ENCODE data around the gene REM1.

REM1 gene

DNA sequence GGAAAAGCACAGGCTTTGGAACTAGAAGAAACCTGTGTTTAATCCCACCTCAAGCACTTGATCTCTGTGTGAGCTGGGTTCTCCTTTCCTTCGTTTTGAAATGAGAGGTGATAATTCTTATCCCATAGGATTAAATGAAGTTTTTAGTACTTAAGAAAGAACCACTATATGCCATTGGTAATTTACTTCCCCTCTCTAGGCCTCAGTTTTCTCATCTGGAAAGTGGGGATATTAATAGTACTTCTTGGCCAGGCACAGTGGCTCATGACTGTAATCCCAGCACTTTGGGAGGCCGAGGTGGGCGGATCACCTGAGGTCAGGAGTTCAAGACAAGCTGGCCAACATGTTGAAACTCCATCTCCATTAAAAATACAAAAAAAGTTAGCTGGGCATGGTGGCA lies 14.1 kb downstream of the REM1 start:
- H3K79me2 ChIP-seq (ENCODE audit: low read length) = no peaks in the 10 kb centered on the region
- DNase-seq = no peak
- H3K4me3 ChIP-seq (ENCODE audit: low read length) = no peak overlapping the region
- no peak overlapping the region for H3K4me2 ChIP-seq (ENCODE audit: low read depth, low read length)
- H3K9me2 ChIP-seq (replicated peaks; ENCODE audit: insufficient read depth, low read length) = no peaks in the 10 kb centered on the region
- no peaks in the 10 kb centered on the region for H4K20me1 ChIP-seq (ENCODE audit: insufficient read depth, low read length)
- no peaks in the 10 kb centered on the region for H3F3A ChIP-seq (ENCODE audit: insufficient read depth, low read length)
- no peaks in the 10 kb centered on the region for H3K36me3 ChIP-seq (replicated peaks; ENCODE audit: insufficient read depth, low read length)
- no peaks in the 10 kb centered on the region for H3K9me3 ChIP-seq (replicated peaks; ENCODE audit: insufficient read depth, low read length)
- no peaks in the 10 kb centered on the region for H3K27me3 ChIP-seq (replicated peaks; ENCODE audit: insufficient read depth, low read length)
- no peaks in the 10 kb centered on the region for H3K4me1 ChIP-seq (ENCODE audit: low read length)
- no peak overlapping the region for H2AFZ ChIP-seq (ENCODE audit: low read length)
- H3K27ac ChIP-seq (ENCODE audit: low read length) = no peak overlapping the region
- TF ChIP-seq EZH2 (optimal IDR thresholded peaks at IDR 0.05; ENCODE audit: low read depth, low read length) (no peak), EZH2phosphoT487 (IDR thresholded peaks at IDR 0.05; ENCODE audit: low read length) (no peak)
- TF ChIP-seq, protein P1, sequence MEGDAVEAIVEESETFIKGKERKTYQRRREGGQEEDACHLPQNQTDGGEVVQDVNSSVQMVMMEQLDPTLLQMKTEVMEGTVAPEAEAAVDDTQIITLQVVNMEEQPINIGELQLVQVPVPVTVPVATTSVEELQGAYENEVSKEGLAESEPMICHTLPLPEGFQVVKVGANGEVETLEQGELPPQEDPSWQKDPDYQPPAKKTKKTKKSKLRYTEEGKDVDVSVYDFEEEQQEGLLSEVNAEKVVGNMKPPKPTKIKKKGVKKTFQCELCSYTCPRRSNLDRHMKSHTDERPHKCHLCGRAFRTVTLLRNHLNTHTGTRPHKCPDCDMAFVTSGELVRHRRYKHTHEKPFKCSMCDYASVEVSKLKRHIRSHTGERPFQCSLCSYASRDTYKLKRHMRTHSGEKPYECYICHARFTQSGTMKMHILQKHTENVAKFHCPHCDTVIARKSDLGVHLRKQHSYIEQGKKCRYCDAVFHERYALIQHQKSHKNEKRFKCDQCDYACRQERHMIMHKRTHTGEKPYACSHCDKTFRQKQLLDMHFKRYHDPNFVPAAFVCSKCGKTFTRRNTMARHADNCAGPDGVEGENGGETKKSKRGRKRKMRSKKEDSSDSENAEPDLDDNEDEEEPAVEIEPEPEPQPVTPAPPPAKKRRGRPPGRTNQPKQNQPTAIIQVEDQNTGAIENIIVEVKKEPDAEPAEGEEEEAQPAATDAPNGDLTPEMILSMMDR (IDR thresholded peaks at IDR 0.05; ENCODE audit: low read length) = no peak
- H3K9ac ChIP-seq (ENCODE audit: low read length) = no peak overlapping the region

DNA sequence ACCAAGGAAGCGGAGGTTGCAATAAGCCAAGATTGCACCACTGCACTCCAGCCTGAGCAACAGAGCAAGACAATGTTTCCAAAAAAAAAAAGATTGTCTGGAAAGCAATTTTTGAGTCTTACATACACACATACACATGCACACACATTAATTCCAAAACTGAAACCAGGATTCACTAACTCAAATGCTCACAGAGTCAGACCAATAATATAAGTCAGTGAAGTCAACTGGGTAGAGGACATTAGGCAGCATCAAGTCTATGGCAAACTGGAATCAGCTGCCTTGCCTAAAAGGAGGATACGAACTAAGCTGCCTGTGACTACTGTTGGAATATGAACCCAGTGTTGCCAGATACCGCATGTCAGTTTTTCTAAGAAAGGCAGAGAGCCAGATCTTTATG lies 15.7 kb downstream of the REM1 start:
- Histone ChIP-seq H3K4me1 (ENCODE audit: low read length) (no peaks in the 10 kb centered on the region), H3K27me3 (replicated peaks; ENCODE audit: insufficient read depth, low read length) (no peaks in the 10 kb centered on the region), H3K27ac (ENCODE audit: low read length) (no peak overlapping the region), H3K4me2 (ENCODE audit: low read depth, low read length) (no peak overlapping the region), H2AFZ (ENCODE audit: low read length) (no peak overlapping the region), H4K20me1 (ENCODE audit: insufficient read depth, low read length) (no peaks in the 10 kb centered on the region), H3K79me2 (ENCODE audit: low read length) (no peaks in the 10 kb centered on the region), H3F3A (ENCODE audit: insufficient read depth, low read length) (no peaks in the 10 kb centered on the region), H3K9me2 (replicated peaks; ENCODE audit: insufficient read depth, low read length) (no peaks in the 10 kb centered on the region), H3K36me3 (replicated peaks; ENCODE audit: insufficient read depth, low read length) (no peaks in the 10 kb centered on the region), H3K4me3 (ENCODE audit: low read length) (no peak overlapping the region), H3K9me3 (replicated peaks; ENCODE audit: insufficient read depth, low read length) (no peaks in the 10 kb centered on the region), H3K9ac (ENCODE audit: low read length) (no peak overlapping the region)
- TF ChIP-seq, protein P1 (IDR thresholded peaks at IDR 0.05; ENCODE audit: low read length) = no peak
- TF ChIP-seq EZH2 (optimal IDR thresholded peaks at IDR 0.05; ENCODE audit: low read depth, low read length) (no peak), EZH2phosphoT487 (IDR thresholded peaks at IDR 0.05; ENCODE audit: low read length) (no peak)
- DNase-seq = no peak

DNA sequence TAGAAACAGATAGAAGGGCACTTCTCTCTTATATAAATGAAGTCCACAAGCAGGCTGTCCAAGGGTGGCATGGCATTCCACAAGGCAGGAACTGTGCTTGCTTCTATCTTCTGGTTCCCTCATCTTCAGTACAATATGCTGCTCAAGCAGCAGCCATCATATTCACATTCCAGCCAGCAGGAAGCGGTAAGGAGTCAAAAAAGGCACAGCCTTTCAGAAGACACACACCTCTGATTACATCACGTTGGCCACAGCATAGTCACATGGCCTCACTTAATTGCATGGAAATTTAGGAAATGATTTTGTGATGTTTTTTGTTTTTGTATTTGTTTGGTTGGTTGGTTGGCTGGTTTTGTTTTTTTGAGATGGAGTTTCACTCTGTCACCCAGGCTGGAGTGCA lies 19.0 kb downstream of the REM1 start:
- Histone ChIP-seq H3K79me2 (ENCODE audit: low read length) (no peaks in the 10 kb centered on the region), H3K9me3 (replicated peaks; ENCODE audit: insufficient read depth, low read length) (no peaks in the 10 kb centered on the region), H3K4me3 (ENCODE audit: low read length) (no peak overlapping the region), H3K36me3 (replicated peaks; ENCODE audit: insufficient read depth, low read length) (no peaks in the 10 kb centered on the region), H2AFZ (ENCODE audit: low read length) (no peak overlapping the region), H3K9ac (ENCODE audit: low read length) (no peak overlapping the region), H3K9me2 (replicated peaks; ENCODE audit: insufficient read depth, low read length) (no peaks in the 10 kb centered on the region), H4K20me1 (ENCODE audit: insufficient read depth, low read length) (no peaks in the 10 kb centered on the region), H3K4me1 (ENCODE audit: low read length) (no peaks in the 10 kb centered on the region), H3K4me2 (ENCODE audit: low read depth, low read length) (no peak overlapping the region), H3F3A (ENCODE audit: insufficient read depth, low read length) (no peaks in the 10 kb centered on the region), H3K27me3 (replicated peaks; ENCODE audit: insufficient read depth, low read length) (no peaks in the 10 kb centered on the region), H3K27ac (ENCODE audit: low read length) (no peak overlapping the region)
- TF ChIP-seq EZH2 (optimal IDR thresholded peaks at IDR 0.05; ENCODE audit: low read depth, low read length) = no peak
- no peak for TF ChIP-seq EZH2phosphoT487 (IDR thresholded peaks at IDR 0.05; ENCODE audit: low read length)
- TF ChIP-seq, protein P1 (IDR thresholded peaks at IDR 0.05; ENCODE audit: low read length) = peak; percentile 46
- peak; percentile 16 for DNase-seq

All from MM.1S (cell line).